Esophagus squamous epithelium (tissue), 4 donors: ENCODE measurements around the gene FYN.

ENCODE experiments used
- POLR2A ChIP-seq, 4 donors: fragments of 450-650 bp; IDR thresholded peaks; one replicate each; pipeline ENCODE4 v1.6.1; 2017; ENCODE audit warnings: antibody characterized with exemption in 4 of 4, mild to moderate bottlenecking in 4 of 4, moderate library complexity in 3 of 4
- TF ChIP-seq, protein P1 (sequence below), 6 experiments: fragments of 450-650 bp in 4 of 6; fragments of 200-600 bp in 2 of 6; sonication (generic) in 2 of 6; IDR thresholded peaks; one replicate each; pipeline ENCODE4 v1.5.1; 2016 to 2019; ENCODE audit warnings: antibody characterized with exemption in 6 of 6, mild to moderate bottlenecking in 4 of 6, moderate library complexity in 4 of 6

DNA sequence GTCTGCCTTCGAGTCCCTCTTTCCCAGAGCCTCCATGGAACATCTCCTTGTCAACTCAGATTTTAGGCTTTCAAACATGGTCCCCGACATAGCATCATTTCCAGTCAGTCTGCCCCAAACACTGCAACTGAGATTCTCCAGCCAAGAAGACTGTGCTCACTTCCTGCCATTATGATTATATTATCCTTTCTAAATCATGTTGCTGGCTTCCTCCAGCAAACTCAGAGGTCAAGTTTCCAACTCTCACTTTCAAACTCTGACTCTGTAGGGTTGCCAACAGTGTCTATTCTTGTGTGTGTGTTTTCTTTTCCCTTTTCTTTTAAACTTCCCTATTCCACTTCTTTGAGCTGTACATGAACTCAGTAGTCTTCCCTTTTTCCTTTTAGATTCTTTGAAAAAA, 206.4 kb downstream of the FYN start:
- TF ChIP-seq, protein P1, sequence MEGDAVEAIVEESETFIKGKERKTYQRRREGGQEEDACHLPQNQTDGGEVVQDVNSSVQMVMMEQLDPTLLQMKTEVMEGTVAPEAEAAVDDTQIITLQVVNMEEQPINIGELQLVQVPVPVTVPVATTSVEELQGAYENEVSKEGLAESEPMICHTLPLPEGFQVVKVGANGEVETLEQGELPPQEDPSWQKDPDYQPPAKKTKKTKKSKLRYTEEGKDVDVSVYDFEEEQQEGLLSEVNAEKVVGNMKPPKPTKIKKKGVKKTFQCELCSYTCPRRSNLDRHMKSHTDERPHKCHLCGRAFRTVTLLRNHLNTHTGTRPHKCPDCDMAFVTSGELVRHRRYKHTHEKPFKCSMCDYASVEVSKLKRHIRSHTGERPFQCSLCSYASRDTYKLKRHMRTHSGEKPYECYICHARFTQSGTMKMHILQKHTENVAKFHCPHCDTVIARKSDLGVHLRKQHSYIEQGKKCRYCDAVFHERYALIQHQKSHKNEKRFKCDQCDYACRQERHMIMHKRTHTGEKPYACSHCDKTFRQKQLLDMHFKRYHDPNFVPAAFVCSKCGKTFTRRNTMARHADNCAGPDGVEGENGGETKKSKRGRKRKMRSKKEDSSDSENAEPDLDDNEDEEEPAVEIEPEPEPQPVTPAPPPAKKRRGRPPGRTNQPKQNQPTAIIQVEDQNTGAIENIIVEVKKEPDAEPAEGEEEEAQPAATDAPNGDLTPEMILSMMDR (IDR thresholded peaks at IDR 0.05), result no peak
- no peak for TF ChIP-seq POLR2A (IDR thresholded peaks at IDR 0.05)
